Peyer's patch (tissue), 4 donors: ENCODE results near the gene CLEC1B. TPM values are rescaled to one million over a fixed set of nuclear protein-coding genes. Genes with fewer than 3 reads are reported as not detected.
"Not testable (repeated sequence)": the region's sequence is repeated elsewhere in the genome, so short reads cannot be mapped to it uniquely, and the experiment has no call there.

Source experiments
- DNase-seq, 3 donors: peaks; one replicate each; pipeline ENCODE4 v3.0.0-alpha.2; 2017 to 2019
- H3K27ac ChIP-seq, 4 donors: fragments of 200-600 bp; sonication (generic); one replicate each; pipeline ENCODE4 v1.5.1; 2016 to 2019
- H3K27me3 ChIP-seq, 2 donors: fragments of 200-600 bp; sonication (generic); one replicate each; pipeline ENCODE4 v1.5.1; 2019
- H3K36me3 ChIP-seq, 3 donors: fragments of 200-600 bp; sonication (generic); one replicate each; pipeline ENCODE4 v1.5.1; 2016 to 2019
- H3K4me1 ChIP-seq, 4 donors: fragments of 200-600 bp; sonication (generic); one replicate each; pipeline ENCODE4 v1.5.1; 2016 to 2019
- H3K4me3 ChIP-seq, 4 donors: fragments of 200-600 bp; sonication (generic); 1 replicate in 3 of 4; 2 replicates in 1 of 4; pipeline ENCODE4 v1.5.1; 2016 to 2019; ENCODE audit warnings: mild to moderate bottlenecking in 1 of 4
- H3K9me3 ChIP-seq, 4 donors: fragments of 200-600 bp; sonication (generic); one replicate each; pipeline ENCODE4 v1.5.1; 2016 to 2019; ENCODE audit warnings: mild to moderate bottlenecking in 1 of 4
- CTCF ChIP-seq, 6 experiments: fragments of 450-650 bp in 4 of 6; fragments of 200-600 bp in 2 of 6; sonication (generic) in 1 of 6; IDR thresholded peaks; one replicate each; pipeline ENCODE4 v1.5.1; 2017 to 2019; ENCODE audit warnings: antibody characterized with exemption in 6 of 6, mild to moderate bottlenecking in 3 of 6, moderate library complexity in 1 of 6
- POLR2A ChIP-seq, 2 donors: fragments of 450-650 bp; IDR thresholded peaks; one replicate each; pipeline ENCODE4 v1.5.1; 2017; ENCODE audit warnings: antibody characterized with exemption in 2 of 2, mild to moderate bottlenecking in 2 of 2, moderate library complexity in 2 of 2
- total RNA-seq, 4 donors: library from RNA; depleted of rRNA; stranded (reverse); fragments of >200 nt; gene quantifications; one replicate each; pipeline ENCODE4 v1.1.0, GENCODE V29; 2016

CLEC1B gene
- total RNA-seq, 4 donors from 2014 or later = not detected

GRCh38 chr12:9992296-9992695, 6.6 kb downstream of the CLEC1B start:
- Histone ChIP-seq H3K9me3 (no peaks in the 10 kb centered on the region), H3K4me1 (no peaks in the 10 kb centered on the region), H3K36me3 (no peaks in the 10 kb centered on the region), H3K4me3 (no peak overlapping the region), H3K27ac (no peak overlapping the region), H3K27me3 (no peaks in the 10 kb centered on the region)
- TF ChIP-seq POLR2A (IDR thresholded peaks at IDR 0.05) = no peak
- no peak for TF ChIP-seq CTCF (IDR thresholded peaks at IDR 0.05)
- DNase-seq = no peak

DNA sequence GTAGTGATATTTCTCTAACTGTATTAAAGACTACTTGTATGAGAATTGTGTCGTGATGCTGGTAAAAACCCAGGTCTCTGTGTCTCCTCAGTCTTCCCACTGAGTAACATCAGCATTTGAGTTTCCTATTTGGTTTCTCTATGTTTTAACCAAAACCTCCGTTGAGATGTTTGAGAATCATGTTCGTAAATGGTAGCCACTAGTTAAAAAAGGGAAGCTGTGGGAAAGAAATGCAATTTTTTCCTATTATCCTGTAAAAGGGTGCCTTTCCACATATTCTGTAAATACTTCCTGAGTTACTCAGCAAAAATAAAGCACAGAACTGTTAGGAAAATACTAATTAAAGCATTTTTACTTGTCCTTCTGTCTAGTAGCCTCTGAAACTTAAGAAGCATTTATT, 7.0 kb downstream of the CLEC1B start:
- Histone ChIP-seq H3K9me3 (no peaks in the 10 kb centered on the region), H3K4me3 (no peak overlapping the region), H3K36me3 (no peaks in the 10 kb centered on the region), H3K4me1 (no peaks in the 10 kb centered on the region), H3K27me3 (no peaks in the 10 kb centered on the region), H3K27ac (no peak overlapping the region)
- DNase-seq = no peak
- TF ChIP-seq CTCF (IDR thresholded peaks at IDR 0.05) = no peak
- no peak for TF ChIP-seq POLR2A (IDR thresholded peaks at IDR 0.05)

- no peak for DNase-seq
- Histone ChIP-seq H3K27me3 (no peaks in the 10 kb centered on the region), H3K4me3 (no peak overlapping the region), H3K4me1 (no peaks in the 10 kb centered on the region), H3K36me3 (no peaks in the 10 kb centered on the region), H3K9me3 (no peaks in the 10 kb centered on the region), H3K27ac (no peak overlapping the region)
- TF ChIP-seq CTCF (IDR thresholded peaks at IDR 0.05) (no peak), POLR2A (IDR thresholded peaks at IDR 0.05) (no peak)
These were observed 18.8 kb downstream of the CLEC1B start for GRCh38 chr12:9980126-9980525.

- H3K36me3 ChIP-seq = no peaks in the 10 kb centered on the region
- no peaks in the 10 kb centered on the region for H3K9me3 ChIP-seq
- no peak overlapping the region for H3K27ac ChIP-seq
- H3K4me1 ChIP-seq = no peaks in the 10 kb centered on the region
- no peaks in the 10 kb centered on the region for H3K27me3 ChIP-seq
- H3K4me3 ChIP-seq = no peak overlapping the region
- TF ChIP-seq CTCF (IDR thresholded peaks at IDR 0.05) (no peak), POLR2A (IDR thresholded peaks at IDR 0.05) (no peak)
- DNase-seq = no peak
These were observed 21.0 kb downstream of the CLEC1B start for GRCh38 chr12:9977916-9978315.

DNA sequence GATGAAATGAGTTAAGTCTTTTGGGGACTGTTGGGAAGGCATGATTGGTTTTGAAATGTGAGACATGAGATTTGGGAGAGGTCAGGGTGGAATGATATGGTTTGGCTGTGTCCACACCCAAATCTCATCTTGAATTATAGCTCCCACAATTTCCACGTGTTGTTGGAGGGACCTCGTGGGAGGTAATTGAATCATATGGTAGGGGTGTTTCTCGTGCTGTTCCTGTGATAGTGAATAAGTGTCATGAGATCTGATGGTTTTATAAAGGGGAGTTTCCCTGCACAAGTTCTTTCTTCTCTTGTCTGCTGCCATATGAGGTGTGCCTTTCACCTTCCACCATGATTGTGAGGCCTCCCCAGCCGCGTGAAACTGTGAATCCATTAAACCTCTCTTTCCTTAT, 22.3 kb downstream of the CLEC1B start:
- not testable (repeated sequence) for H3K27me3 ChIP-seq, H3K4me1 ChIP-seq, H3K4me3 ChIP-seq, DNase-seq, H3K9me3 ChIP-seq, H3K27ac ChIP-seq, H3K36me3 ChIP-seq

DNA sequence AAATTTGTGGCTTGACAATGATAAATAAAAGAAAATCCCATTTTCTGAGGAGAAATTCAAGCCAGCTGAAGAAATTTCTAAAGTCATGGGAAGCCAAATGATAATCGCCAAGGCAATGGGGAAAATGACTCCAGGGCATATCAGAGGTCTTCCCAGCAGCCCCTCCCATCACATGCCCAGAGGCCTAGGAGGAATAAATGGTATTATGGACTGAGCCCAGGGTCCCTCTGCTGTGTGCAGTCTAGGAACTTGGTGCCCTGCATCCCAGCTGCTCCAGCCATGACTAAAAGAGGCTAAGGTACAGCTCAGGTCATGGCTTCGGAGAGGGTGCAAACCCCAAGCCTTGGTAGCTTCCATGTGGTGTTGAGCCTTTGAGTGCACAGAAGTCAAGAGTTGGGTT, 23.3 kb downstream of the CLEC1B start:
- Histone ChIP-seq H3K4me3 (no peak overlapping the region), H3K9me3 (no peaks in the 10 kb centered on the region), H3K4me1 (no peaks in the 10 kb centered on the region), H3K27ac (no peak overlapping the region), H3K27me3 (no peaks in the 10 kb centered on the region), H3K36me3 (no peaks in the 10 kb centered on the region)
- no peak for TF ChIP-seq POLR2A (IDR thresholded peaks at IDR 0.05)
- TF ChIP-seq CTCF (IDR thresholded peaks at IDR 0.05) = no peak
- DNase-seq = no peak

DNA sequence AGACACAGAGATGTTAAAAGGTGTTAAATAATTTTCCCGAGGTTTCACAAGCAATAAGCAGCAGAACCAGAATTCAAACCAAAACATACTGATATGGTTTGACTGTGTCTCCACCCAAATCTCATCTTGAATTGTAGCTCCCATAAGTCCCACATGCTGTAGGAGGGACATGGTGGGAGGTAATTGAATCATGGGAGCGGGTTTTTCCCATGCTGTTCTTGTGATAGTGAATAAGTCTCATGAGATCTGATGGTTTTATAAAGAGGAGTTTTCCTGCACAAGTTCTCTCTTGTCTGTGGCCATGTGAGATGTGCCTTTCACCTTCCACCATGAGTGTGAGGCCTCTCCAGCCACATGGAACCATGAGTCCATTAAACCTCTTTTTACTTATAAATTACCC, 24.2 kb downstream of the CLEC1B start:
- not testable (repeated sequence) for H3K27me3 ChIP-seq, H3K36me3 ChIP-seq, H3K9me3 ChIP-seq, DNase-seq, H3K4me1 ChIP-seq, H3K27ac ChIP-seq, H3K4me3 ChIP-seq
